Ishikawa (cell line): ENCODE results near the gene PIP4K2A.

Experiments used
- CEBPB ChIP-seq: IDR thresholded peaks from 2 replicates; pipeline ENCODE4 v1.6.1; 2012
- CREB1 ChIP-seq: IDR thresholded peaks from 2 replicates; pipeline ENCODE4 v1.6.1; 2012; ENCODE audit warnings: low read depth
- EGR1 ChIP-seq: IDR thresholded peaks from 2 replicates; pipeline ENCODE4 v1.6.1; 2012
- EP300 ChIP-seq: IDR thresholded peaks from 2 replicates; pipeline ENCODE4 v1.6.1; 2012; ENCODE audit warnings: borderline replicate concordance
- FOXM1 ChIP-seq: IDR thresholded peaks from 2 replicates; pipeline ENCODE4 v1.6.1; 2012; ENCODE audit warnings: low read depth, borderline replicate concordance
- MAX ChIP-seq: IDR thresholded peaks from 2 replicates; pipeline ENCODE4 v1.6.1; 2012
- NFIC ChIP-seq: IDR thresholded peaks from 2 replicates; pipeline ENCODE4 v1.6.1; 2012
- RAD21 ChIP-seq: IDR thresholded peaks from 2 replicates; pipeline ENCODE4 v1.6.1; 2012; ENCODE audit warnings: low read depth
- REST ChIP-seq: IDR thresholded peaks from 2 replicates; pipeline ENCODE4 v1.6.1; 2012; ENCODE audit warnings: low read depth, mild to moderate bottlenecking
- TAF1 ChIP-seq: IDR thresholded peaks from 2 replicates; pipeline ENCODE4 v1.6.1; 2012; ENCODE audit warnings: low read depth, mild to moderate bottlenecking
- TCF12 ChIP-seq: IDR thresholded peaks from 2 replicates; pipeline ENCODE4 v1.6.1; 2012; ENCODE audit warnings: low read depth
- TEAD4 ChIP-seq: IDR thresholded peaks from 2 replicates; pipeline ENCODE4 v1.6.1; 2012
- YY1 ChIP-seq: IDR thresholded peaks from 2 replicates; pipeline ENCODE4 v1.6.1; 2012; ENCODE audit warnings: low read depth

- no peak for TF ChIP-seq RAD21
- no peak for TF ChIP-seq REST
- no peak for TF ChIP-seq TEAD4
- TF ChIP-seq EP300: no peak
- TF ChIP-seq TAF1: no peak
- no peak for TF ChIP-seq YY1
- TF ChIP-seq TCF12: no peak
- TF ChIP-seq CREB1: no peak
- TF ChIP-seq MAX: no peak
- no peak for TF ChIP-seq NFIC
- no peak for TF ChIP-seq EGR1
- no peak for TF ChIP-seq CEBPB
- TF ChIP-seq FOXM1: no peak
Measured at GRCh38 chr10:22723343-22723779, 9.0 kb upstream of the PIP4K2A start.
